ENCODE data around the gene ADAMTS13.

Gene ADAMTS13

DNA sequence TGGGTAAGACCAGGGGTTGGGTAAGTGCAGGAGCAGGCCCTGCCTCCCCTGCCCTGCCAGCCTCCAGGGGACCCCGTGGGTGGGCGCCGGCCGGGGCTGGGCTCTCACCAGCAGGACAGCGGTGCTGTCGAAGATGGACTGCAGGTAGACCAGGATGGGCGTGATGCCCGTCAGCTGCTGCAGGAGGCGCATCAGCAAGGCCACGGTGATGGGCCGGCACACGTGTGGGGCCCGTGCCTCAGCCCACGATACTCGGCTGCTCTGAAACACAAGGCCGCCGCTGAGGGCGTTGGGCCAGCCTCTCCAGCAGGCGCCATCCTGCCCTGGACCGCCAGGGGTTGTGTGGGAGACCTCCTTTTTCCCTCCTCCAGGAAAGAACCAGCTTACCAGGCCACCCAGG, 52.7 kb downstream of the ADAMTS13 start:
- no peak for DNase-seq

DNA sequence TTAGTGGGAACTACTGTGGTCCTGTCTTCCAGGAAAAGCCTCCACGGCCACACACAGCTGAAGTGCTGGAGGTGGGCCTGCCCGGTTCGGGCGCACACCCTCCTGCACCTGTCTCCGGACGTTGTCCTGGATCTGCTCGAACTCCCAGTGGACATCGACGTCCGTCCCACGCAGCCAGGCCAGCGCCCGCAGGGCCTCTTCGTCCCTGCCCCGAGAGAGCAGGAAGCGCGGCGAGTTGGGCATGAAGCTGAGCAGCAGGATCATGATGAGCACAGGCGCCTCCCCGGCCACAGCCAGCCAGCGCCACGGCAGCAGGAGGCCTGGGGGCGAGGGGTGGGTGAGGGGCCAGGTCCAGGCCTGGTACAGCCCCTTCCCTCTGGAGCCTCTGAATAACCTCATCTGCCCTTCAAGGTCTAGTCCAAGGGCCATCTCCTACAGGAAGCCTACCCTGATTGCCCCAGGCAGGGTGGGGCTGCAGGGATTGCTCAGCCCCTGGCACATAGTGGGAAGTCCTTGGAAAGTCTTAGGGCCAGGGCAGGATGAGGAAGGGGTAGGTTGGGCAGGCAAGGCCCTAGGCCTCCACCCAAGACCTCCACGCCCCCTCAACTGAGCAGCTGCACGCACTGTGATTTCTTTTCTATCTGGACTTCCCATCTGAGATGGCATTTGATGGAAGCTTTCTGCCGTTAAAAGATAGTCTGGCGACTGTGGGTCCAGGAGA, 53.3 kb downstream of the ADAMTS13 start:
- no peak for DNase-seq

DNA sequence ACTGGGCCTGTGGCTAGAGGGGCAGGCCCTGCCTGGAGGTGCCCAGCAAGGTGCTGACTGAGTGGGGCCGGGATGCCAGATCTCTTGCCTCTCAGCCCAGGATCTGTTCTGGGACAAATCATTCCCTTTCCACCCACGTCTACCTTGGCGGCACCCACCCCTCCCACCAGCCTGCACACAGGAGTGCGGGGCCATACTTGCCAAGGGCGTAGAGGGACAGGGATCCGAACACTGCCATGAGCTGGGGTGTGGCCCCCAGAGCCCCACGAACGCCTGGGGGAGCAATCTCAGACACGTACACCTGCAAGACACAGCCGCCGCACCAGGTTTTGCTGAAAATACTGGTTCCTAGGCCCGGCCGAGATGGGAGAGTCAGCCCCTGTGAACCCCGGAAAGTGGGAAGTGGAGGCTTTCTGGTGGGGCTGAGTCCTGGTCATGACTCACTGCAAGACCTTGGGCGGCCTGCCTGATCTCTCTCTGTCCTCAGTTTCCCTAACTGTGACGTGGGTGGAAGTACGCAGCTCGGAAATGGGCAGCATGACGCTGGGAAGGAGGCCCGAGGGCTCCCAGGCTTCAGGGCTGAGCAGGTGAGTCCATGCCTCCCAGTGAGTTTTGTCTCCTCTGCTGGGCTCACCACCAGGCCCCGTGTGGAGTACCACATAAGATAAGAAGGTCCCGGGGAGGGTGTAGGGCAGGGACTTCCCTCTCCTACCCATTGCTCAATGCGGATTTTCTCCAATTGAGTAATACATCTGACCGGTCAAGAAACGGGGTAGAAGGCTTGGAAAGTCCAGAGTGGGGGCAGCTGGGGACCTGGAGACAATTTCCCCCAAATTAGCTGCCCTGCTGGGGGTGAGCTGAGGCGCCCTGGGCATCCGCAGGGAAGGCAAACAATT, 54.1 kb downstream of the ADAMTS13 start:
- no peak for DNase-seq

DNA sequence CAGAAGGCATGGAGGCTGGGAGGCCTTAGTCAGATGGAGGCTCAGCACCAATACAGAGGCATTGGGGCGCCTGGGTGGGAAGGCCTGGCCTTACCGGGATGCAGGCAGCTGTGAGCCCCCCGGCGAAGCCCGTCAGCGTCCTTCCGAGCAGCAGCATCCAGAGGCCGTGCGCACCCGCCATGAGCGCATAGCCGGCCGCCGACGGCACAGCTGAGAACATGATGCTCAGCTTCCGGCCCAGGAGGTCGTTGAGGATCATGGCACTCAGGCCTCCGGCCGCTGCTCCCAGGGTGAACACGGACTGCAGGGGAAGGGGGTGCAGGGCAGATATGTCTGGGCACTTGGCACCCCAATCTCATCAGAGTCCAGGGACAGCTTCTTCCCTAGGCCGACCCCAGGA, 54.8 kb downstream of the ADAMTS13 start:
- no peak for DNase-seq

DNA sequence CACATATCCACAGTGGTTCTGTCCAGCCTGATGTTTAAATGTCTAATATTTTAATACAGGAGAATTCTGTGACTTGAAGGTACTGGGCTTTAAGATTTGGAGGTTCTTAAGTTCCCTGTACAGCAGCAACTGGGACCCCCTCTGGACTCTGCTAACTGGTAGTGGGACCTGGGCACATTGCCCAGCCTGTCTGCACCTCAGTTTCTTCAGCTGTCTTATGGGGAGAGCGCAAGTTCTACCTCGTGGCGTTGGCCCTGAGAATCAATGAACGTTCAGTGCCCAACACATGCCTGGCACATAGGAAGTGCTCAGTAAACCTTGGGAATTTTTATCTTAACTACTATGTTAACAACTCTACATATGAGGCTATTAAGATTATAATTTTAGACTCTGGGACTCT, 55.3 kb downstream of the ADAMTS13 start:
- DNase-seq = no peak

DNA sequence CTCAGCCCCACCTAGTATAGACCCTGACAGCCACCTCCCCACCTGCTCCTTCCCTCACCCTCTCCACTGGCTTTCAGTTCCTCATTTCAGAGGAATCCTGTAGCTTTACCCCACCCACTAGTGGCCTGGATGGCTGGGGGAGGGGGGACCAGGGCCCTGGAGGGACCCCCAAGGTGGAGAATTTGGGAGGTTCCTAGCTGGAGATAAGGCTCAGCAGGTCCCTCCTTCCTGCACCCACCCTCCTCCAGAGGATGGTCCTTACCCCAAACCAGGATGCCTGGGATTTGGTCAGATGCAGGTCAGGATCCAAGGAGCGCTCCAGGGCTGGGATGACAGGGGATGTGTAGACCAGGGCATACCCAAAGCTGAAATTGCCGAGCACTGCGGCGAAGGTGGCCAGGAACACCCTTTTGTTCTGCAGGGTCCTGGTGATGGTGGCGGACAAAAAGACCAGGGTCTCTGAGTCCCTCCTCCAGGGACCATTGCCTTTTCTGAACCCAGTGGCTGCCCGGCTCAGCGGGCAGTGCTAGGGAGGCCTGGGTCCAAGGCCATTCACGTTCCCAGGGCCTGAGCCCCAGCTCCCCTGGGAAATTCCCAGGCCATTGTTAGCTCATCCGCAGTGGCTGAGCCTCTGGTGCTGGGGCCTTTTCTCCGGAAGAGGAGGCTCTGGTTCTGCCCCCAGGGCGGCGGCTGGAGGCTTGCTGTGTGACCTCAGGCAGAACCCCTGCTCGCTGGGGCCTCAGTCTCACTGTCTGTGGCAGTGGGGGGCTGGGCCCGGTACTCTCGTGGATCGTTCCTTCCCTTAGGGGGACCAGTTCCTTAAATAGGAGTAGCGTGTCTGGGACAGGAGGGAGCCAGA, 56.1 kb downstream of the ADAMTS13 start:
- DNase-seq = no peak

DNA sequence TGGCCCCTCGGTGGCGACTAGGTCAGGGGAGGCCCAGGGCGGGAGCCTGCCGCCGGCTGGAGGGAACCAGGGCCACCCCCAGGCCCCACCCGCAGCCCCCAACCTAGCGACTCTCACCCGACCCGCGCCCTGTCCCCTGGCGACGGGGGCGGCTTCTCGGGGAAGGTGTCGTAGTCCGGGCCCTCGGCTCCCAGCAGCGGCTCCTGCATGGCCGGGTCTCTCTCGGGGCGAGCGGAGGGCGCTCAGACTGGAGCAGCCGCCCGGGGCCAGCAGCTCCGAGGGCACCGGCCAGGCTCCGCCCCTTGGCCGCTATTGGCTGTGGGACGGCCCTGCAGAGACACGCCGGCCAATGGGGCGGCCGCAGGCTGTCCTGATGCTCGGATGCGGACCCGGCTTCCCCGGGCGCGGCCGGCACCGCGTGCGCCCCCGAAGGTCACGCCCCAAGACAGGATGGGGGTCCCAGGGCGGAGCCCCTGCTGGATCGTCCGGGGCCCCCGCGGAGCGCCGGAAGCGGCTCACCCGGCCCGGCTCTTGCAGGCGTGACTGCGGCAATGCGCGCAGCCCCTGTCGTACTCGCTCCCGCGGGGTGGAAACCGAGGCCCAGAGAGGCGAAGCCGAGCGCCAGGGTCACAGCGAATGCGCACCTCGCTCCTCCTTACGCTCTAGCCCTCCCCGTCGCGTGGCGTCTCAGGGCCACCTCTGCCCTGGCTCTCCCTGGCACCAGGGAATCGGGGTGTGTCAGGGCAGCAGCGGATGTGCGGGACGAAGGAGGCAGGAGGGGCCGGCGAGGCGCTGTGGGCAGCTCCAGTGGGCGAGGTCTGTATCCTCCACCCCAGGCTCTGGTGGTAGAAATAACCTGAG, 56.9 kb downstream of the ADAMTS13 start, which contains the start of gene SLC2A6:
SLC2A6 (minus strand) TSS at position 249 of the 861 bp plus-strand sequence; CDS start at position 209, 40 bp downstream.
- DNase-seq = peak; percentile 70

DNA sequence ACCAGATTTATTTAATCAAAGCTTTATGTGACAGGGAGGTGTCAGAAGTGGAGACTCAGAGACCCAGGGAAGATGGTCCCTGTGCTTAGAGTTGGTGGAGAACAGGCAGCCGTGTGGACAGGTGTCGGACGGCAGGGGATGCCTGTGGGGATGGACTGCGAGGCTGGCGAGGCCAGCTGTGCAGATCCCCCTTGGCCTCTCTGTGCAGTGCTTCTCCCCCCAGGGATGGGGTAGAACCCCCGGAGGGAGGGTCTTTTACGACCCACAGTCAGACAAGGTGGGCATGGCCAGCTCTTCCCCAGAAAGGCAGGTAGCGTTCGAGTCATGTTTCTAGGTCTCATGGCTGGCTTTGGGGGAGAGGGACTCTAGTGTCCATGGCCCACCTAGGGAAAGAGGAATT, 61.4 kb downstream of the ADAMTS13 start:
- DNase-seq = no peak

DNA sequence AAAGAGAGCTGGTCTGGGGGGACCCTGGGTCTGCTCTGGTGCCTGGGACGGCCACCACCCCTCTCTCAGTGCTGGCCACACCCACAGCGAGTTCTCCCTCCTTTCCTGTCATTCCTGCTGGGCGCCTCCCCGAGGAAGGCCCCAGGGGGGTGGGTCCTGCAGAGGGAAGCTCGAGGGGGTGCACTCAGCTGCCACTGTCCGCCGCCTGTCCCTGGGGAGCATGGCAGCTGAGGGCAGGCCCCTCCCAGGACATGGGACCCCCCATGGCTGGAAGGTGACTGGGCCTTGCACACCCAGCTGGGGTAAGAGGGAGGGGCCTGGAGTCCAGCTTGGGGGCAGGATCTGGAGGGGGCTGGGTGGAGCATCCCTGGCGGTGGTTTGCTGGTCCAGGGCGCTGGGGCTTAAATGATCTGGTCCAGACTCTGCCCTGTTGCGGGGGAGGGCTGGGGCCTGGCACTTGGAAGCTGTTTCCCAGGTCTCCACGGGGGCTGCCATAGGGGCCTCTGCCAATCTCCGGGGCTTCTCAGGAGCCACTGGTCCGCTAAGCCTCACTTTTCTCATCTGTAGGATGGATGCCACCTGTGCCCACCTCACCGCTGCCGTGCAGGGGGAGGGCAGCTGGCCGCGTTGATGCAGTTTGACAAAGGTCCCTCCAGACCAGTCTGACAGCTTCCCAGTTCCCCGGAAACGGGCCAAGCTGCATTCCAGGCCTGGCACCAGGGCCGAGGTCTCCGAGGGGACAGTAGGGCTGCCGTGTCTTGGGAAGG, 62.7 kb downstream of the ADAMTS13 start:
- DNase-seq = no peak

DNA sequence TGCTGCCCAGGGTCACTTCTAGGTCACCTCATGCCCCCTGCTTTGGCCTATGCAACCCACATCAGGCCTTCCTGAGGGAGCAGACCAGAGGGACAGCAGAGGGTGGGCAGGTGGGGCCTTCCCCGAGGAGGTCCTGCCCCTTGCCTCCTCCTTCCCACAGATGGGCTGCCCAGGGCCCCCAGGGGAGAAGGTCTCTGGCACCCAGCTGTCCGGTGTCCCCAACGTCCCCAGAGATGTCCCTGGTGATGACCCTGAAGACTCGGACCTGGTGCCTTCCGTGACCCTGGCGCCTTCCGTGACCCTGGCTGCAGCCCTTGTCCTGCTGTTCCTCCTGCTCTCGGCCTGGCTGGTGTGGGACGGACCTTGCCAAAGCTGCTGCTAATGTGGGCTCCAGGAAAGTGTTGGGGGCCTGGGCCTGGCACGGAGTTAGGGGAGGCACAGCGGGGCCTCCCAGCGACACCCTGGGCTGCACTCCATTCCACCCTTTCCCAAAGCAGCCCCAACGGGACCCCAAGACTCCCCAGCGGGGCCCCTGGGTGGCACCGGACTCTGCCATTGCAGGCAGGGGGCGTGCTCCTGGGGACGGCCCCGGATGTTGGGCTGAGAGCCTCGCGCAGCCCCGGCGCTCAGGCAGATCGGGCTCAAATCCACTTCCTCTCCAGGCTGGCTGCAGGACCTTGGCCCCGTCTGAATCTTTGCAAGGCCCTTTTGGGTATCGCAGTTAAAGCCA, 63.5 kb downstream of the ADAMTS13 start:
- no peak for DNase-seq

DNA sequence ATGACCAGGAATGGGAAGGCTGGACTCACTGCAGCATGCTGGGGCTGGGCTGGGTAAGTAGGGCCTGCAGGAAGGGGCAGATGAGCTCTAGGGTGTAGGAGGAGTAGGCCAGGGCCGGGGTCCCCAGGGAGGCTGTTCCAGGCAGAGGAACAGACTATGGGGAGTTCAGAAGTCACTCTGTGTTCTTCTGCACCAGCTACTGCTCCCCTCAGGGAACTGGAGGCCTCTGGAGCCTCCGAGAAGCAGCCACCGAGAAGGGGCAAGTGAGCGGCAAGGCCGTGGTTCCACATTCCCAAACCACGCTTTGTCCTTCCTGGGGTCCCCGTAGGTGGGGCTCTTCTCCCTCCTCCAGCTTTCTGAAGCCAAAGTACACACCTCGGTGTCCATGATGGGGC, 65.2 kb downstream of the ADAMTS13 start:
- DNase-seq = no peak

DNA sequence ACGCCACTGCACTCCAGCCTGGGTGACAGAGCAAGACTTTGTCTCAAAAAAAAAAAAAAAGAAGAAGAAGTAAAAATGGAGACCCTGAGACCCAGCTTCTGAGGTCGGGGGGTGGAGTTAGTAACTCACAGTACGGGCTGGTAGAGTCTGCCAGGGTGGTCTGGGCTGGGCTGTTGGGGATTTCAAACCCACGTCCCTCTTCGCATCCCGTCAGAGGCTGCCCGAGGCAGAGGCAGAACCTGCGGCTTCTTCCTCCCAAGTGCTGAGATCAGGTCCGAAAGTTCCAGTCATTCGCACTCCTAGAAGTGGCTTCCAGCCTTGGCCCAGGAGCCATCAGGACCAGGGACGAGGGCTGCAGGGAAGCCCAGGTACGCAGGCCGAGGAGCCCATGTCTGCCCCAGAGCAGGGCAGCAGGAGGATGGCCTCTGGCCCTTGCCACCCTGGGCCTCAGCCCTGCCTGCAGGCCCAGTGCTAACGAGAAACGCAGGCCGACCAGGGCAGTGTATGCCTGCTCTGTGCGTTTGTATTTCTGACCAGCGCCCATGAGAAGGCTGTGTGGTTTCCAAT, 66.6 kb downstream of the ADAMTS13 start:
- no peak for DNase-seq

DNA sequence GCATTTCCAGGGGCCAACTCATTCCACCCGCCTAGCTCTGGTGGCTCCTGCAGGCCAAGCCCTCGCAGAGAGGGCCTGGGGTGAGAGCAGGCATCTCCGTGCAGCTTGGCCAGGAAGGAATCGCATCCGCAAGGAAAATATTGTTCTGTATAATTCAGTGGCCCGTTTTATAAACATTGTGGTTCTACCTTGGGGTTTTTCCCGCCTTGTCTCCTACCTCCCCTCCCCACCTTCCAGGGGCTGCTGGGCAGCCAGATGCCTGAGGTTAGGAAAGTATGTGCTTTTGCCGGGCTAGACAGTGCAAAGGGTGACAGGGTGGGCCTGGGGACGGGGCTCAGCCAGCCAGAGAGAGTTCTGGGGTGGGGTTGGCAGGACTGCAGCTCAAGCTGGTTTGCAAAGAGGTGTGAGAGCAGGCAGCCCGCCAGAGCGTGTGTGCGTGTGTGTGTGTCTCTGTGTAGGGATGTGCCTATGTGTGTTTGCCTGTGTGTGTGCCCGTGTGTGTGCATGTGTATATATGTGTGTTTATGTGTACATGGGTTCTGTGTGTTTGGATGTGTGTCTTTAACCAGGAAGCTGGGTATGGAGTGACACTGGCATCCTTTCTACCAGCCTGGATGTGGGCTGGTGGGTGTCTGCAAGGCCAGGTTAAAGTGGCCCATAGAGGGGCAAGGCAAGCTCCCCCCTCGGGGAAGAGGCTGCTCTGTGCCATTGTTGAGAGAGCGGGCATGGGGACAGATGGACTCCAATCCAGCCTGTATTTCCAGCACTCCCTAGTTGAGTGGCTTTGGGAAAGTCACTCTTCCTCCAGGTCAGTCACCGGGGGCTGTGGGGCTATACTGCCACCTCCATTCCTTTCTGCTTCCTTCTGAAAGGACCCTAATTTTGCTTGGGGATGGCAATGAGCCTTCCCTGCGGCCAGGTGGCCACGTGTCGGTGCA, 67.4 kb downstream of the ADAMTS13 start:
- DNase-seq = no peak

DNA sequence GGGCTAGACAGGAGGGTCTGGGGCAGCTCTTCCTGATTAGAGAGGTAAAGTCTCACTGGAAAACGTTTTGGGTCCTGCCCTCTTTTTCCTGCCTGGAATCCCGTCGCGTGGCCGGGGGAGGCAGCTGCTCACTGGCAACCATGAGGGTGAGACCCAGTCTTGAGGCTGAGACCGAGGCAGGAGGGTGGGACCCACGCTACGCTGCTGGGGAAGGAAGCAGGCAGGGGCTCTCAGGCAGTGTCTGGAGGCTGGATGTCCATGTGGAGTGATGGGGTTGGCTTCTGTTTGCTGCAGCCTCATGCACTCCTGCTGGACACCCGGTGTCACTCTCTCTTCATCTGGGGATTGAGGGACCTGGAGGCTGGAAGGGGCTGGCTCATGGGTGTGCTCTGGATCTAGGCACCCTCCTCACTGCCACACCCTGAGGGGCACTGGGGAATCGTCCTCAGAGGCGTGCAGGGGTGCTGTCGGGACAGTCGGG, 68.1 kb downstream of the ADAMTS13 start:
- no peak for DNase-seq

DNA sequence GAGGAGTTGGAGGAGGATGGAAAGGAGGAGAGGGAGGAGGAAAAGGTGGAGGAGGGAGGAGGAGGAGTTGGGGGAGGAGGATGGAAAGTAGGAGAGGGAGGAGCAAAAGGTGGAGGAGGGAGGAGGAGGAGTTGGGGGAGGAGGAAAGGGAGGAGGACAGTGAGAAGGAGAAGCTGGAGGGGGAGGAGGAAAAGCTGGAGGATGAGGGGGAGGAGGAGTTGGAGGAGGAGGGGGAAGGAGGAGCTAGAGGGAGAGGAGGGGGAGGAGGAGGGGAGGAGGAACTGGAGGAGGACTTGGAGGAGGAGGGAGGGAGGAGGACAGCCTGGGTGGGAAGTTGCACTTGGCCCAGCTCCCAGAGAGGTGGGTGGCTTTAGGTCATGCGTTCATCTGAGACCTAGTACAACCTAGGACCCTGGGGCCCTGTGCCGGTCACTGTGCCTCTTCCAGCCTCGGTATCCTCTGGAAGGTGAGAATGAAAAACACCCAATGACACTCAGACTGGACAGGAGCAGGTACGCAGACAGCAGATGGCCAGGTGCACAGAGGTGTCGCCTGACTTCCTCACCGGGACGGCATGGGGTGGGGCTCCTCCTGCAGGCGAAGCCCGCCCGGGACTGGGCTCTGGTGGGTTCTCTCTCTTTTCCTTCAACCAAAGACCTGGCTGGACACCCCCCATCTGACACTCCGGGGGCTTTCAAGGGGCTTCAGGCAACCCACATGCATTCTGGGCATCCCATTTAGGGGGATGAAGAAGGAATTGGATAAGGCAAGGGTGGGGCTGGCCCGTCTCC, 68.9 kb downstream of the ADAMTS13 start:
- no peak for DNase-seq

DNA sequence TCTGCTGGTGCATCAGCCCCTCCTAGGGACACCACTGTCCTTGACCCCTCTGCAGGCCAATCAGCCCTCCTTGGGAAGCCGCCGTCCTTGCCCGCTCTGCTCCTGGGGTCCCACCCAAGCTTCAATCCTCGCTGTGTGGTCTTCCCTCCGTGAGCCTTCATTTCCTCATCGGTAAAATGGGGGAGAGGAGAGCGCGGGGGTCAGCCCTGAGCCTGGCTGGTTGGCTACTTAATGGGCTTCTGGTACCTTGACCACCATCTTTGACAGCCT, 69.4 kb downstream of the ADAMTS13 start:
- DNase-seq = no peak

DNA sequence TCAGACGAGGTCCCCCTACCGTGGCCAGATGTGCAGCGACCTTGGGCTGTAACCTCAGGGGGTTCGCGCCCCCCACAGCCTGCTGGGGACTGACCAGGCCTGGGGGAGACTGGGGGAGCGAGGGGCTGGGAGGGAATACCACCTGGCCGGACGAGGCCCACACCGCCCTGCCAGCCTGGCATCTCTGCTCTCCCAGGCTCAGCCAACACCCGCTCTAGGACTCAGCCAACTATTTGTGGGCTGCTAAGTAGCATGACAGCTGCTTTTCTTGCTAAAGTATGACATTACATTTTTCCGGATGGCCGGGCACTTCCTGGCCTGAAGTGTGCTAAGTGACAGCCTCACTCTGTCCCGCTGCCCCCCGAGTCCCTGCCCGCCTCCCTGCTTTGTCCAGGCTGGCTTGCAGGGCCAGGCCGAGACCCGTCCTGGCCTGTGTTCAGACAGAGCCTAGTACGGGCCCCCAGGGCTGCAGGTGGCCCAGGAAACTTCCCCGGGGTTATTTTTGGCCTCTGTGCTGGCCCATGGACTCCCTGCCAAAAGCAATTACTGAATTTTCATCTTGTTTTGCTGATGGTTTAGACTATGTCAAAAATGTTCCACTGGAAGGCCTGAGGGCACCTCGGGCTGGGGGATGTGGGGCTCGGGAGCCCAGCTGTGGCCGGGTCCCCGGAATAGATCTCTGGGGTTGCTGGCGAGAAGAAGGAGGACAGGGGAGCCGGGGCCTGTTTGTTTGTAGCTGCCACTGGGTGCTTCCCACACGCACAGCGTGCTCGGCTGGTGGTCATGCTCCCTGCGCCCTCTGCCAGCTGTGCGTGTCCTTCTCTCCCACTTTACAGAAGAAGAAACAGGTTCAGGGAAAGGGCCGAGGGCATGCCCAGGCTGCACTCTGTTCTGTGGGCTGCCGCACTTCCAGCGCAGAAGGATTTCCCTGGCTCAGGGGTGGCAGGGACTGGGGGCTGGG, 70.2 kb downstream of the ADAMTS13 start:
- DNase-seq = no peak

Measured in T1000 (cell line).